K562 (cell line): ENCODE measurements around the gene ZNF862.

Experiments
- CREM ChIP-seq: IDR thresholded peaks from 2 replicates; pipeline ENCODE4 v1.6.1; 2014; ENCODE audit warnings: antibody characterized with exemption, low read depth
- JUN ChIP-seq, 2 experiments: sonication (generic) in 1 of 2; formaldehyde crosslinking in 1 of 2; IDR thresholded peaks; 2 replicates each; pipeline versions ENCODE4 v1.6.1 to v1.8.0; 2012 to 2022; ENCODE audit warnings: borderline replicate concordance in 2 of 2, mild to moderate bottlenecking in 2 of 2, improper control_type of control experiment in 1 of 2, low read depth in 1 of 2, low read length in 1 of 2, missing genetic modification reagents in 1 of 2
- PKNOX1 ChIP-seq: fragments of 450-650 bp; IDR thresholded peaks from 2 replicates; pipeline ENCODE4 v1.6.1; 2016
- RBBP5 ChIP-seq: fragments of 200-600 bp; sonication (generic); IDR thresholded peaks from 2 replicates; pipeline ENCODE4 v1.6.1; 2012; ENCODE audit warnings: borderline replicate concordance, mild to moderate bottlenecking, low read length, control low read depth, inconsistent platforms; ENCODE audit not compliant: insufficient read depth, poor library complexity, severe bottlenecking
- SMC3 ChIP-seq: conservative IDR thresholded peaks from 2 replicates; pipeline ENCODE4 v1.6.1; 2011; ENCODE audit warnings: low read depth, low read length, improper control_type of control experiment; ENCODE audit not compliant: insufficient read depth
- SP2 ChIP-seq: IDR thresholded peaks from 2 replicates; pipeline ENCODE4 v1.6.1; 2011; ENCODE audit warnings: mild to moderate bottlenecking, low read depth, low read length, moderate library complexity; ENCODE audit not compliant: poor library complexity, severe bottlenecking; ENCODE audit errors: extremely low read depth
- TAF1 ChIP-seq: IDR thresholded peaks from 2 replicates; pipeline ENCODE4 v1.6.1; 2011; ENCODE audit warnings: mild to moderate bottlenecking, low read length, moderate library complexity; ENCODE audit not compliant: insufficient read depth, control insufficient read depth, severe bottlenecking; ENCODE audit errors: extremely low read depth
- ZBTB33 ChIP-seq: sonication (generic); formaldehyde crosslinking; IDR thresholded peaks from 2 replicates; pipeline ENCODE4 v1.8.1; 2023; ENCODE audit warnings: mild to moderate bottlenecking, missing genetic modification reagents
- ZNF740 ChIP-seq, 3 experiments: fragments of 200-800 bp in 1 of 3; sonication (Bioruptor generic) in 1 of 3; sonication (generic) in 1 of 3; formaldehyde crosslinking in 1 of 3; IDR thresholded peaks; 2 replicates each; pipeline versions ENCODE4 v1.6.1 to v1.8.0; 2016 to 2022; ENCODE audit warnings: mild to moderate bottlenecking in 2 of 3, missing compliant biosample characterization in 2 of 3, missing genetic modification characterization in 2 of 3, missing genetic modification reagents in 1 of 3
- TF ChIP-seq, protein P1 (sequence below): sonication (generic); formaldehyde crosslinking; IDR thresholded peaks from 2 replicates; pipeline ENCODE4 v1.8.1; 2022; ENCODE audit warnings: missing genetic modification reagents

- TF ChIP-seq JUN (IDR thresholded peaks at IDR 0.05; ENCODE audit: borderline replicate concordance, low read depth, low read length) = no peak
- no peak for TF ChIP-seq JUN (CRISPR knock-in tag; IDR thresholded peaks at IDR 0.05; ENCODE audit: borderline replicate concordance)
- no peak for TF ChIP-seq ZNF740 (CRISPR knock-in tag; IDR thresholded peaks at IDR 0.05)
- TF ChIP-seq ZNF740 (tag; IDR thresholded peaks at IDR 0.05) = no peak
- TF ChIP-seq SP2 = no peak
- TF ChIP-seq TAF1 = no peak
- TF ChIP-seq RBBP5 = no peak
- no peak for TF ChIP-seq PKNOX1
- TF ChIP-seq CREM = no peak
- TF ChIP-seq ZBTB33 (CRISPR knock-in tag) = no peak
- TF ChIP-seq, protein P1, sequence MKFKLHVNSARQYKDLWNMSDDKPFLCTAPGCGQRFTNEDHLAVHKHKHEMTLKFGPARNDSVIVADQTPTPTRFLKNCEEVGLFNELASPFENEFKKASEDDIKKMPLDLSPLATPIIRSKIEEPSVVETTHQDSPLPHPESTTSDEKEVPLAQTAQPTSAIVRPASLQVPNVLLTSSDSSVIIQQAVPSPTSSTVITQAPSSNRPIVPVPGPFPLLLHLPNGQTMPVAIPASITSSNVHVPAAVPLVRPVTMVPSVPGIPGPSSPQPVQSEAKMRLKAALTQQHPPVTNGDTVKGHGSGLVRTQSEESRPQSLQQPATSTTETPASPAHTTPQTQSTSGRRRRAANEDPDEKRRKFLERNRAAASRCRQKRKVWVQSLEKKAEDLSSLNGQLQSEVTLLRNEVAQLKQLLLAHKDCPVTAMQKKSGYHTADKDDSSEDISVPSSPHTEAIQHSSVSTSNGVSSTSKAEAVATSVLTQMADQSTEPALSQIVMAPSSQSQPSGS (CRISPR knock-in tag) = no peak
- no peak for TF ChIP-seq SMC3
Observed at GRCh38 chr7:149814494-149814893, 23.7 kb upstream of the ZNF862 start.
